NCI-H1092 (cell line): ENCODE measurements around the gene KIAA0930.

ENCODE experiments used
- DNase-seq: peaks from one replicate; lab custom pipeline; 2025; lab: John Stamatoyannopoulos, UW

The KIAA0930 gene

DNA sequence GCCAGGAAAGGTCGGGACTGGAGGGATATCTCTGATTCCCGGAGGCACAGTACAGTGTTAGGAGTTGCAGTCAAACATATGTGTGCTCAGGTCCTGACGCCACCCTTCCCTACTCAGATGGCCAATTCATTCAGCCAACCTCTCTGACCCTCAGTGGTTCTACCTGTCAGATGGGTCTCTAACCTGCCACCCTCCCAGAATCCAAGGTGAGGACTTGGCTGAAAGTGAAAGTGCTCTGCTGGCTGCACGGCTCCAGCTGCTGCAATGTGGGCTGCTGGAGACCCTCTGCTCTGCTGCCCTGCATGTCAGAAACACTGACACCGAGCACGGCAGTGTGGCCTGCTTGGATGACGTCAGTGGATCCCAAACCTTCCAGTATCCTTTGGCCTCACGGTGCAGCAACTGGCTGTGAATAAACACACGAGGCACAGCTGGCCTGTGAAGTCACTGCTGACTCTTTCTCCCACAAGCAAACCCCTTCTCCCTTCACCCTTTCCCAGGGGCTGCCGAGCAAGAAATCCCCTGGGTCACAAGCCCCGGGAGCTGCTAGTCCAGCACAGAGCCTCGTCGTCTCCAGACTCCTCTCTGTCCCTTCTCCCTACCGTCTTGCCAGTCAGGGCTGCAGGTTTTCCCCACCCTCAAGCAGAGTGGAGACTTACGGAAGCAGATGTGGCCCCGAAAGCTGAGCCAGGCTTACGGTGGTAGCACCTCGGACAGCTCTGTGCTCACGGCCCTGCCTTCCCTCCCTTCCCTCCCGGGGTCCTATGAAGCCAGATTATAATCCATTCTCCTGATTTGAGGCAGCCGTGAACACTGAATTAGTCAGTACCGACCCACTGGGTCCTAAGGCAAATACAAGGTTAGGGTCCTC lies 24.3 kb downstream of the KIAA0930 start:
- no peak for DNase-seq

DNA sequence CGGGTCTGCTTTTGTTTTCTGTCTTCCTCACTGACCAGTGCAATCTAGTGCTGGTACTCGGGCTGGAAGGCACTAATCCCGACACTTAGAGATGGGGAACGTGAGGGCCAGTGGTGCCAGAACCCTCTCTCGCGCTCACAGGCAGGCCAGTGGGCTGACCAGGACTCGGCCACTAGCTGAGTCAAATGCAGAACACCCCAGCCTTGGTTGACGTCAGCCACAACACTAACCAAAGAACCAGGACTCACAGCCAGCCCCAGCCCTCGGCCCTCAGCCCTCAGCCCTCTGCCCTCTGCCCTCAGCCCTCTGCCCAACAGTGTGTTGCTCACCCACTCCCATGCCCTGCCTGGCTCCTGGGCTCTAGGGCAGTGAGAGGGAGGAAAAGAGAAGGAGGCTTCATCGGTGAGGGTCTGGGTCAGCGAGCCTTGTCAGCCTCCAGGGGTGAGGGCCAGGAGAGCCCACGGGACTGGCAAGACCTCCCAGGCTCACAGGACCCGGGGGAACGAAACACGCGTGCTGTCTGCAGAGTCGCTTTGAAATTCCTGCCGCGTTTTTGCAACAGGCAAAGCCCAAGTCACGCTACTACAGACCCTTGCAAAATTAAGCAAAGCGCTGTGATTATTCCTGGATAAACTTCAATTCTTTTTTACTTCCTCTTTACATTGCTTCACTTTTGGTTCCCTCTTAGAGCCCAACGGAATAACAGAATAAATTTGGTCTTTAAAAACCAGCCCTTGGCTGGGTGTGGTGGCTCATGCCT lies 27.5 kb downstream of the KIAA0930 start:
- no peak for DNase-seq

DNA sequence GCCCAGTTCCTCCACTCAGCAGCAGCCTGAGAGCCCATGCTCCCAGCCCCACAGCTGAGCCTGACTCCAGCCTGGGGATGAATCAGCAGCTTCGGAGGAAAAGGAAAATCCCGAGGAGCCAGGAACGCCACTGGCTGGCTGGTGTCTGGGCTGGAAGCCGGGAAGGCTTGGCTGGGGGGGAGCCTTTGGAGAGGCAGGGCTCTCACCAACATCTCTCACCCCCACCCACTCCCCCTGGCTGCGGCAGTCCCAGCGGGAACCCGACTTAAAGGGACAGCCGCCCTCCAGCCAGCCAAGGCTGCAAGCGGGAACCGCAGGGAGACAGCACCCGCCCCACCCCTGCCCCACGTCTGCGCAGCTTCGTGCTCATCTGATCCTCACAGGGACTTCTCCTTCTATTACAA lies 28.4 kb downstream of the KIAA0930 start:
- no peak for DNase-seq

GRCh38 chr22:45211848-45212247 lies 28.8 kb downstream of the KIAA0930 start:
- no peak for DNase-seq

DNA sequence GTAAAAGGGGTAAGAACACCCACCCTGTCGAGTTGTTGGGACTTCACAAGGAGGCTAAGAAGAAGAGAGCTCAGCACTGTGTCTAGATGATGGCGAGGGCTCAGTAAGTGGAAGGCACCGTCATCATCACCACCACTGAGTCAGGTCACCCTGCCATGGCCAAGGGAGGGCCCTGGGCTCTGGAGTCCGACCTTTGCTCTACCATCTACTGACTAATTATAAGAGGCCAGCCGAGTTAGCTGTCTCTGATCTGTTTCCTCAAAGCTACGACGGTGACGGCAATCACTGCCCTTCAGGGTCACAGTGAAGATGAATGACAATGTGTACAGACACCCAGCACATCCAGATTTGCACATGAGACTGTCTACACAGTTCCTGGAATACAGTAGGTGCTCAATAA lies 29.3 kb downstream of the KIAA0930 start:
- no peak for DNase-seq

GRCh38 chr22:45210991-45211390 lies 29.7 kb downstream of the KIAA0930 start:
- DNase-seq = no peak

DNA sequence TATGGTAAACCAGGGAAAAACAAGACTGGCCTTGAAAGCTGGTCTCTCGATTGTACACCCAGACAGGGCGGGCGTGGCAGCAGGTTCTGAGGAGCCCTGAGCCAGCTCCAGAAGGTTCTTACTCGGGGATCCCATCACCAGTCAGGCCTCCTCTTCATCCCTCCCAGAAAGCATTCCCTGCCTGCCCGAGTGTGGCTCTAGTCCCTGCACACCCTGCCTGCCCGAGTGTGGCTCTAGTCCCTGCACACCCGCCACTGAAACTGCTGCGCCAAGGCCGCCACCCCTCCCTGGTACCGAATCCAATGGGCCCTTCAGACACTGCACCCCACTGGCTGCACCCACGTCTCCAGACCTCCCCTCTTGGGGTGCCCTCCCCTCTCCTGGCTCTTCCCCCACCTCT lies 30.1 kb downstream of the KIAA0930 start:
- DNase-seq = no peak

- DNase-seq = no peak
Measured at GRCh38 chr22:45210174-45210573, 30.5 kb downstream of the KIAA0930 start.

- DNase-seq = no peak
Measured at GRCh38 chr22:45208993-45209838, 31.5 kb downstream of the KIAA0930 start.

- no peak for DNase-seq
Measured at GRCh38 chr22:45208696-45208992, 32.0 kb downstream of the KIAA0930 start.

DNA sequence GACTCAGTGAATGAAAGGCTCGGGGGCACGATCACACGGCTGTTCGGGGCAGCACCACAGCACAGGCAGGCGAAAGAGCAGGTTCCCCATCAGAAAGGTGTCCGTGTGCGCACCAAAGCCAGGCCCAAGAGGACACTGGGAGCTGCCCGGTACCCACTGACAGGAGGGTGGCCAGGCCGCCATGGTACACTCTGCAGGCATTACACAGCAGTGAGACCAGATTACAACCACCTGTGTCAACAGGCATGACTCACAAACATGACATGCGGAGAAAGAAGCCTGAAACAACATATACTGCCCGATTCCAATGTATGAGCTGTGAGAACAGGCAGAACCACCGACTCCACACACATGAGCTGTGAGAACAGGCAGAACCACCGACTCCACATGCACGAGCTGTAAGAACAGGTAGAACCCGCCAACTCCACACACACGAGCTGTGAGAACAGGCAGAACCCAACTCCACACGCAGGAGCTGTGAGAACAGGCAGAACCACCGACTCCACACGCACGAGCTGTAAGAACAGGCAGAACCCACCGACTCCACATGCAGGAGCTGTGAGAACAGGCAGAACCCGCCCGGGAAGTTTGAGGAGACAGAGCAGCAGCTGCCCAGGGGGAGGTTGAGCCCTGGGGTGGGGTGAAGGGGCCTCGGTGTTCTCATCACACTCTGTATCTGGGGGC lies 32.6 kb downstream of the KIAA0930 start:
- no peak for DNase-seq

- no peak for DNase-seq
Measured at GRCh38 chr22:45207533-45207932, 33.2 kb downstream of the KIAA0930 start.

- no peak for DNase-seq
Measured at GRCh38 chr22:45206233-45206632, 34.5 kb downstream of the KIAA0930 start.

- DNase-seq = no peak
Measured at GRCh38 chr22:45205276-45205925, 35.3 kb downstream of the KIAA0930 start.

DNA sequence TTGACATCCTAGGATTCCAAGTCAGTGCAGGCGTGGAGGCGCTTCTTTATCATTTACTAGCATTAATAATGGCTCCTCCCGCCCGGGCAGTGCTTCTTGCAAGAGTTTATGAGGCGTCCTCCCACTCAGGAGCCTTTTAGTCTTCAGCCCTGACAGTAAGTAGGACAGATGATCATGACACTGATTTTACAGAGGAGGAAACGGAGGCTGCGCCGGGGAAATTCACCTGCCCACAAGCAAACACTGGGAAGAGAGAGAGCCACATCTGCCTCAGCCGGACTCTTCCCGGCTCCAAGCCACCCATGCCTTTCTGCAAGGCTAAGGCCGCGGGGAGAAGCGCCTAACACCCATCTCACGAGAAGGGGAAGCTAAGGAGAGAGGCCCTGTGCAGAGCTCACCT lies 35.9 kb downstream of the KIAA0930 start:
- no peak for DNase-seq

GRCh38 chr22:45204241-45204640 lies 36.5 kb downstream of the KIAA0930 start:
- DNase-seq = no peak

DNA sequence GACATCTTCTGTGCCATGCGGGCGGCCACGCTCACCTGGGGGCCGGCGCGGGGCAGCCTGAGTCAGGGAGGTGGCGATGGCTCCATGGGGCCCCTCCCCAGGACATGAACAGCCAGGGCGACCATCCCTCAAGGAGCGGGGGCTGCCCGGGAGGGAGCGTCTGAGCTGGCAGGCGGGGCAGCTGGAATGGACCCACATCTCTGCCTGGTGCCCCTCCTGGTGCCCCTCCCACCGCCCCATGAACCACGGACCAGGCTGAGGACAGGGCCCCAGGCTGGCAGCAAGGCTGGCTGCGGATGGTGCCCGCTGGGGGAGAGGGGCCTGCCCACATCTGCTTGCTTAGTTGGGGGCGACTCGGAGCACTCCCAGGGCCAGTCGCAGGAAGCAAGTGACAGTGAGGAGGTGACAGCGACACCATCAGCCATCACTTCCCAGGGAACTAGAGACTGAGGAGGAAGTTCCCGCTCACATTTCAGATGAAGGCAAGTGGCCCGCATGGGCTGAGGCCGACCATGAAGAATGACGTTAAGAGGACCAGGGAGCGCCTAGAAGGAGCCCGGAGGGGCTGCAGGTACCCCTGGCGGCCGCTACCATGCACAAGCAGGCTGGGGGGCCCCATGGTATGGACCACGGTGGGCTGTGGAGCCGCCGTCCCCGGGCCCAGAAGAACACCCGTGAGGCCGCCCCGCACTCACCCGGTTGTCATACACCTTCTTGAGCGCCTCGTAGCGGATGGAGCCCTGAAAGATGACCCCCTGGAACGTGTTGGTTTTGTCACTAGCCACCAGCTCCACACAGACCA lies 37.3 kb downstream of the KIAA0930 start:
- no peak for DNase-seq

DNA sequence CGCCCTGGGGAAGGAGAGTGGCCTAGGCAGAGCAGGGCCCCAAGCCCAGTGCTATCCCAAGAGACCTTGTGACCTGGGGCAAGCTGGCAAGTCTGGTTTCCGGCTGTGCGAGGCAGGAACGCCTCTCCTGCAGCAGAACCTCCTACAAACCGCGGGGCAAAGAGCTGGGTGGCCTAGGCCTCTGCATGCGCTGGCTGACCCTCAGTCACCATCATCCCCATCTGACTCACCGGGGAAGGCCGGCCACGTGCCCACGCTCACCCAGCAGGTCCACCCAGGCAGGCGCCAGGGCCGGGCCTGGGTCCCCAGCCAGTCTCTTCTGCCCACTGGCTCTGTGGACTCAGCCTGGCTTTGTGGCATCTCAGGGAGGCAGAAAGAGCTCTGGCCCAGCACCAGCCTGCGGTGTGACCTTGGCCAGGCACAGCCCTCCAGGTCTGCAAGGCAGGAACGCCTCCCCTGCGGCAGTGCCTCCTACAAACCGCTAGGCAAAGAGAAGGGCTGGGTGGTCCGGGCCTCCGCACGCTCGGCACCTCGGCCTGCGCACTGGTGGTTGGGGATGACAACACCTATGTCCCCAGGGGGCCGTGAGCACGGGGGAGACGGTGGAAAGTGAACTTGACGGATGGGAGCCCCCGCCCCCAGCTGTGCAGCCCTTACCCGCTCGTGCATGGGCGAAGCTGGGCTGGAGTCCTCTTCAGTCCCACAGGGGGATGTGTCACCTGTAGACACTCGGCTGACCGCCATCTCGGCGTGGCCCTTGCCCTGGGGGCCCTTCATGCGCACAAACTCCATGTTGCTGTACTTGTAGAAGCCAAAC lies 38.2 kb downstream of the KIAA0930 start:
- DNase-seq = no peak

- no peak for DNase-seq
Measured at GRCh38 chr22:45201678-45202332, 38.9 kb downstream of the KIAA0930 start.
